AG04450 (cell line): Measurements from ENCODE around the gene CCDC88C. TPM values are rescaled to one million over a fixed set of nuclear protein-coding genes. Genes with fewer than 3 reads are reported as not detected.

ENCODE experiments used
- CTCF ChIA-PET: fragments of 300-600, 350-600 bp; formaldehyde crosslinking; extraction: SDS; loops from one replicate; lab custom pipeline; 2022; ENCODE audit warnings: antibody characterized with exemption, inconsistent platforms; lab: Charles Lee
- POLR2A ChIA-PET: fragments of 350-600 bp; formaldehyde crosslinking; extraction: SDS; loops from one replicate; lab custom pipeline; 2021; ENCODE audit warnings: antibody characterized with exemption, inconsistent platforms; lab: Yijun Ruan, JAX
- DNase-seq: peaks from one replicate; pipeline ENCODE4 v3.0.0-alpha.2; 2011; ENCODE audit warnings: low read depth, low spot score
- H3K27ac ChIP-seq: one replicate; pipeline ENCODE4 v1.5.1; 2012; ENCODE audit warnings: low read depth, low read length, control low read depth
- H3K27me3 ChIP-seq: one replicate; pipeline ENCODE4 v1.6.0; 2012; ENCODE audit warnings: low read length; ENCODE audit not compliant: control insufficient read depth, insufficient read depth
- H3K4me3 ChIP-seq: 2 replicates; pipeline ENCODE4 v1.5.1; 2011; ENCODE audit warnings: mild to moderate bottlenecking, low read depth, low read length, control low read depth
- H3K9me3 ChIP-seq: 2 replicates; pipeline ENCODE4 v1.5.1; 2012; ENCODE audit warnings: low read length; ENCODE audit not compliant: control insufficient read depth, insufficient read depth
- polyA plus RNA-seq: library from polyadenylated mRNA; depleted of rRNA; stranded (reverse); fragments of >200 nt; gene quantifications from 2 replicates; pipeline ENCODE4 v1.2.3, GENCODE V29; 2011
- TF ChIP-seq, protein P1 (sequence below): IDR thresholded peaks from 2 replicates; pipeline ENCODE4 v1.5.1; 2011; ENCODE audit warnings: low read depth, low read length, control low read depth, inconsistent platforms

Gene CCDC88C
- polyA plus RNA-seq, 1 experiment, result 0.01 TPM

DNA sequence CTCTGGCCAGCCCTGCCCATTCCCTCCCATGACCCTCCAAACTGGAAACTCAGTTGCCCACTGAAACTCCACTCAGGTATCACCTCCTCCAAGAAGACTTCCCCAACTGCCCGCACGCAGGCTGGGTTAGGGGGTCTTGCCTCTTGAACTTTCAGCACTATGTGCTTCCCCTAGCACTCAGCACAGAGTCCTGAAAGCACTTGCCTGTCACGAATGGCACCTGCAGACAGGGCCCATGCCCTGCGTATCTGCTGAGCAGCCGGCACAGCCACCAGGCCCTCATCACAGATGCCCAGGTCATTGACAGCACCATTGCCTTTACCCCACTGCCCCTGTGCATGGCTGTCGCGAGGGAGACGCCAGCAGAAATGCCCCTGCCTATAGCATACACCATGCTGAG lies 11.2 kb downstream of the CCDC88C start:
- POLR2A ChIA-PET, result no interaction called here
- Histone ChIP-seq H3K27ac (no peak overlapping the region), H3K4me3 (no peak overlapping the region), H3K9me3 (no peaks in the 10 kb centered on the region), H3K27me3 (peaks cover 8% of the 10 kb centered on the region)
- TF ChIP-seq, protein P1, sequence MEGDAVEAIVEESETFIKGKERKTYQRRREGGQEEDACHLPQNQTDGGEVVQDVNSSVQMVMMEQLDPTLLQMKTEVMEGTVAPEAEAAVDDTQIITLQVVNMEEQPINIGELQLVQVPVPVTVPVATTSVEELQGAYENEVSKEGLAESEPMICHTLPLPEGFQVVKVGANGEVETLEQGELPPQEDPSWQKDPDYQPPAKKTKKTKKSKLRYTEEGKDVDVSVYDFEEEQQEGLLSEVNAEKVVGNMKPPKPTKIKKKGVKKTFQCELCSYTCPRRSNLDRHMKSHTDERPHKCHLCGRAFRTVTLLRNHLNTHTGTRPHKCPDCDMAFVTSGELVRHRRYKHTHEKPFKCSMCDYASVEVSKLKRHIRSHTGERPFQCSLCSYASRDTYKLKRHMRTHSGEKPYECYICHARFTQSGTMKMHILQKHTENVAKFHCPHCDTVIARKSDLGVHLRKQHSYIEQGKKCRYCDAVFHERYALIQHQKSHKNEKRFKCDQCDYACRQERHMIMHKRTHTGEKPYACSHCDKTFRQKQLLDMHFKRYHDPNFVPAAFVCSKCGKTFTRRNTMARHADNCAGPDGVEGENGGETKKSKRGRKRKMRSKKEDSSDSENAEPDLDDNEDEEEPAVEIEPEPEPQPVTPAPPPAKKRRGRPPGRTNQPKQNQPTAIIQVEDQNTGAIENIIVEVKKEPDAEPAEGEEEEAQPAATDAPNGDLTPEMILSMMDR, result no peak
- CTCF ChIA-PET, result no interaction called here
- DNase-seq, result no peak

DNA sequence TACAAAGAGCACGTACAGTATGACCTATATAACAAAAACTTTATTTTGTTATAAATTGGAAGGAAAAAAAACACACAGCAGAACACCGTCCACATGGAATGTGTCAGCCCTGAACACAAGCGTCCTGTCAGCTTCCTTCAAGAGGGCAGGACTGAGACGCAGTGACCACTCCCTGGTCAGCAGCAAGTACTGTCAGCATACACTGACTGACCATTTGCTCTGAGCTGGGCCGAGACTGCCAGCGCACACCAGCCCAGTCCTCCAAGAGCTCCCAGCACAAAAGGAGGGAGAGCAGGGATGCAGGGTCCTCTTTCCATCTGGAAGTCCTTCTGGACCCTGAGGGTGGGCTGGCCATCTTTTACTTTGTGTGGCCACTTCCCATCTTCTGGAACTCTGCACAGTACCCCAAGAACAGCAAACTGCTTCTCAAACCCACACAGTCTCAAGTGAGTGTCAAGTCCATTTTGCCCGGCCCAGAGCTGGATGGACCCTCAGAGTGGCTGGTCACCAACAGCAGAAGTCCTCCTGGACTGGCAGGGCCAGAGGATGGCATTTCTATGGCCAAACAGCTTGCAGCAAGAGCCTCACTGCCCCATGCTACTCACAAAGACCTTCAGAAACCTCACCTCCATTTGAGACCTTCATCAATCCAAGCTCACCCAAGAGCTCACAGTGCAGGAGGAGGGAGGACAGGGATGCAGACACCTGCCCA lies 11.7 kb downstream of the CCDC88C start:
- Histone ChIP-seq H3K27ac (no peak overlapping the region), H3K27me3 (peaks cover 6% of the 10 kb centered on the region), H3K4me3 (no peak overlapping the region), H3K9me3 (no peaks in the 10 kb centered on the region)
- ChIA-PET POLR2A (no interaction called here), CTCF (no interaction called here)
- TF ChIP-seq, protein P1, result no peak
- DNase-seq, result no peak

DNA sequence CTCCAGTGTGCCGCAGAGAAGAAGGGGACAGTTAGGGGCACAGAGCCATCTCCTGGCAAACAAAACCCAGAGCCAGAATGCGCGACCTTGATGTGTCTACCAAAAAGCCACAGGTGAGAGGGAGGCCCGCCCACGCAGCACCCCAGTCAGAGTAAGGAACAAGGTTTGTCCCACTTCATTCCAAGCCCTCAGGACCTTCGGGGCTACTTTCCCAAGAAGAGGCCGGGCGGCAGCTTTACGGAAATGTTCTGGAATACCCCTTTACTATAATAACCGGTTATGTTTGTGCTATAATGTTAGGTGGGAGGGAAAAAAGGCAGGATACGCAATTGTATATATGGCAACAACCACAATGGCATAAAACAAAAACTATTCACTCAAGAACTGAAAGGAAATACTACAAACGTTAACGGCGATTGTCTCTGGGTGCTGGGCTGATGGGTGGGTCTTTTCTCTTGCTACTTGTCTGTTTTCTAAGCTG lies 12.3 kb downstream of the CCDC88C start:
- TF ChIP-seq, protein P1, result no peak

DNA sequence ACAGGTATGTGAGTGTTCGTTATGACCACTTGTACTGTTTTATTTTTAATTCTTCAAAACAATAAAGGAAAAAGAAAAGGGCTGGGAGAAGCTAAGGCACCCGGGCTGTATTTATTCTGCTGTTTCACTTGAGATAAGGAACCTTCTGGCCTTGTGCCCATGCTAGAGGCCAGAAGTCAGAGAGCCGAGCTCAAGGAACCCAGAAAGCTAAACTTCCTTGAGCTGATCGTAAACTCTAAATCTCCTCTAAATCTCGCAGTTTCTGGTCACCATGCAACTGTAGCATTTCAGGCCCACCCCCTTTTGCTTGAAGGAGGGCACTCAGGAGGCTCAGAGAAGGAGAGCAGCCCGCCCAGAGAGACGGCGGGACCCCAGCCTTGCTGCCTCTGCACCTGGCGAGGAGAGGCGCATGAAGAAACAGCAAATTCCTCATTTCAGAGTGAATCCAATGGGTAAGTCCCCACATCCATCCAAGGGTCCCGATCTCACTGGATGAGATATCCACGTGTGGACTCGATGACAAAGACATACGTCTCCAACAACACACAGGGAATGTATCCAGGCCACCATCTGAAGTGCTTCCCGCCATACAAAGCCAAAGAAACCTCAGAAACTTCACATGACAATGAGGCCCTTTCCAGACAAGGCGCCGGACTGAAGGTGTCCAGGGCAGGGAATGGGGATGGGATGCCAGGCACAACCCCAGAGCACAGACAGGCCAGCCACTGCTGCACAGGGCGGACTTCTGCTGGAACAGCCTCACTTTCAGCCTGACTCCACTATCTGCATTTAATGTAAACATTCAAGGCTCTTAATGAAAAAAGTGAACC lies 14.6 kb downstream of the CCDC88C start:
- DNase-seq, result no peak
- Histone ChIP-seq H3K9me3 (no peaks in the 10 kb centered on the region), H3K4me3 (no peak overlapping the region), H3K27me3 (peaks cover 6% of the 10 kb centered on the region), H3K27ac (no peak overlapping the region)
- CTCF ChIA-PET, result no interaction called here
- POLR2A ChIA-PET, result no interaction called here
- TF ChIP-seq, protein P1, result no peak

More for the DNA sequence above, 12.3 kb downstream of the CCDC88C start:
- Histone ChIP-seq H3K27ac (no peak overlapping the region), H3K4me3 (no peak overlapping the region), H3K27me3 (peaks cover 6% of the 10 kb centered on the region), H3K9me3 (no peaks in the 10 kb centered on the region)
- POLR2A ChIA-PET, result no interaction called here
- no peak for DNase-seq
- CTCF ChIA-PET, result no interaction called here

DNA sequence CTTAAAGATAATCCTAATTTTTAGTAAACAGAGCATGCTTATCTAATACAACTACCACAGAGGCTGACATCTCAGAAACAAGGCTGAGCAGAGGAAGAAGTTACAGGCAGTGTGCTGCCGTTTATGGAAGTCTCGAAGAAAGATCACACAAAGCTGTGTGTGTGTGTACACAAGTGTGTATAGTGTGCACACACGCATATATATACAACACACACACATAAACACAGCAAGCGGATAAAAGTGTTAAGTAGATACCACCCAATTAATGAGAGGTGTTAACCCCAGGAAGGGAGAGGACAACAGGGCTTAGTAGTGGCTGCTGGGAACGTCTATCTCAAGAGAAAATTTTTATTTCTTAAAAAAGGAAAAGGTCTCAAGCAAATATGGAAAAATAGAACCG lies 15.3 kb downstream of the CCDC88C start:
- POLR2A ChIA-PET, result no interaction called here
- no peak overlapping the region for H3K27ac ChIP-seq
- no peak for DNase-seq
- H3K4me3 ChIP-seq, result no peak overlapping the region
- TF ChIP-seq, protein P1, result no peak
- CTCF ChIA-PET, result no interaction called here
- no peaks in the 10 kb centered on the region for H3K9me3 ChIP-seq
- H3K27me3 ChIP-seq, result peaks cover 10% of the 10 kb centered on the region
